Activated CD8-positive, alpha-beta memory T cell treated with anti-CD3 and anti-CD28 coated beads, Interleukin-2, amount 50 U/mL, for 1 hour (primary cell): Measurements from ENCODE around the gene CNOT4.
"Not testable (repeated sequence)": the region's sequence is repeated elsewhere in the genome, so short reads cannot be mapped to it uniquely, and the experiment has no call there.

Source experiments
- DNase-seq: peaks from one replicate; pipeline ENCODE4 v3.0.0-alpha.2; 2020; ENCODE audit errors: extremely low read depth

The CNOT4 gene

DNA sequence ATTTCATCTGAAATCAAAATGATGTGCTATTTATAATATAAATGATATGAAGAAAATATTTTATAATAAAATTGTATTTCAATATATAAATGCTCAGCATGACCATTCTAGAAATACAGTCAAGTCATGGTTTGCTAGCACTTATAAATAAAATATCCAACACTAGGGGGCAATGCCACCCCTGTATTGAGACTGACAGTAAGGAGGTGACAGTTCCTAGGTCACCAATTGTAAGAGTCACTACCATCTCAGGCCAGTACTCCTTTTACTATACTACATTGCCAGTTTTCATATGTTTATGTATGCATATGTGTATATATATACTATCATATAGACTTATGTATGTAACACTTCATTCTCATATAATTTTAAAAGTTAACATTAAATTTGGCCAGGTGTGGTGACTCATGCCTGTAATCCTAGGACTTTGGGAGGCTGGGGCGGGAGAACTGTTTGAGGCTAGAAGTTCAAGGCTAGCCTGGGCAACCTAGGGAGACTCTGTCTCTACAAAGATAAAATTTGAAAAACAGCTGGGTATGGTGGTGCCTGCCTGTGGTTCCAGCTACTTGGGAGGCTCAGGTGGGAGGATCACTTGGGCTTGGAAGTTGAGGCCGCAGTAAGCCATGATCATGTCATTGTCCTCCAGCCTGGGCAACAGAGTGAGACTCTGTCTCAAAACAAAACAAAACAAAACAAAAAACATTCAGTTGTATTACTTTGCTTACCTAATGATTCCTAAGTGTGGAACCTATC lies 2.4 kb upstream of the CNOT4 start:
- DNase-seq, result no peak

DNA sequence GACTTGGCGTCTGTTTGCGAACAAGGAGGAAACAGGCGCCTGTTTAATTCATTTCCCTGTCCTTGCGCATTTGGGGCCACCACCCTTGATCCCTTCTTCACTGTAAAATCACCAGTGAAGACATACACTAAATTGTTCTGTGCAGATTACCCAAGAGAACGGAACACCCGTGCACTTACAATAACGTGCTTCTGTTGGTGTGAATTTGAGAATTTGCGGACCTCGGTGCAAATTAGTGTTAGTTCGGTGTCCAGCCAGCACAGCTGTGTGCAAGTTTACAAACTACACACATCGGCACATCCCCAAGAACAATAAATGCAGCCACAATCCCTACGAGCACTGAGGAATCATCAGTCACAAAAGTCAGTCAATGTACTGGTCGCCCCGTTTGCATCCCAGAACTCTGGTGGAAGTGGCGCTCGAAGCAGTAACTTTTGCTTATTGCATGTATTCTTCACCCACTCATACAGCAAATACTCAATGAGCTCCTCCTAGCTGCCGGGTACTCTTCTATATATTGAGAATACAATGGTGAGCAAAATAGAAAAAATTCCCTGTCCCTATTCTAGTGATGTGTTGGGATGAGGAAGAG lies 786 bp upstream of the CNOT4 start:
- DNase-seq, result no peak

DNA sequence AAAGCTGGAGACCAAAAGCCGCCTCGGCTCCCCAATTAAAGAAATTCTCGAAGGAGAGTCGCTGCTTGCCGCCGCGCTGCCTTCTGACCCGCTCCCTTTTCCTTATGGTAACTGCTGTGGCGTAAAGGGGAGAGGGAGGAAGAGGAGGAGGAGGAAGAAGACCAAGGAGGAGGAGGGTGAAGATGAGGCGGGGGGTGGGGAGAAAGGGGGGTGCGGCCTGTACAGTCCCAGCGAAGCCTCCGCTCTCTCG lies 388 bp downstream of the CNOT4 start:
- no peak for DNase-seq

DNA sequence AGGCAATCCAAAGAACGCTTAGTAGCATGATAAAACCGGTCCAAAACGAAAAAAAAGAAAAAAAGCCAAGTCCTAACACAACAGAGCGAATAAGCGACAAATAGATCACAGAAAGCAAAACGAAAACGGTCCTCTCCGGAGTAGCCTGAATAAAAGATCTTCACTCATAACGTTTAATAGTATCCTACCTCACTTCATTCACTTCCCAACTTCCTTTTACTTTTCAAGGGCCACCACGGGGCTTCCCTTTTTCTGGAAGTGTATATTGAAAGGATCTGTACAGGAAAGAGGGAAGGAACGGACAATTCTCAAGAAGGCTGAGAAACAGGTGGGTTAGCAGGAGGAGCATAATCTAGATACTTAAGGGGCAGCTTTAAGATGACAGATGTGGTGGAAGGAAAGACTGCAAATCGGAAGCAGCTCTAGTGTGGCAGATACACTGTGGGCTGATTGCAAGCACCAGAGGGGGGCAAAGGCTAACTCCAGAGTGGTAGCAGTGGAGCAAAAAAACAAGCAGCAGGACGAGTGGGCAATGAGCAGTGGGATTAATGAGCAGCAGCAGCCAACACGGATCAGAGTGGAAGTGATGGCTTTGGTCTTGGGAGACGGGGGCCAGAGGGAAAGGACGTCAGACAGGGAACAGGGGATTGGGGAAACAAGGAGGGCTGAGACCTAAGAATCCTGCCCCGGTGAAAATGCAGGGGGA lies 866 bp downstream of the CNOT4 start:
- no peak for DNase-seq

DNA sequence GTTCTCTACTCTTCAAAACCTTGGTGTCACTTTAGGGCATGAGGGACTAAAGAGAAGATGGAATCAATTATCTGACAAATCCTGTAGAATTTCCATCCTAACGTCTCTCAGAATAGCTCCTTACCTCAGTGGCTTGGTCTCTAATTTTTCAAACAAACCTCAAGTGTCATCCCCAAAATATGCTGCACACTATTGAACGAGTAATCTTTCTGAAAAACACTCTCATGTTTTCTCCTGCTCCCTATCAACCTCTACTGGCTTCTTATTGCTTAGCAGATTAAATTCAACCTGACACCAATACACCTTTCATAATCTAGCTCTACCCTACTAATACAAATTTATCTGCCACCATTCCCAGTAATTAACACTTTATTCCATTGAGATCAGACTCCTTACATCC lies 8.5 kb downstream of the CNOT4 start:
- no peak for DNase-seq

DNA sequence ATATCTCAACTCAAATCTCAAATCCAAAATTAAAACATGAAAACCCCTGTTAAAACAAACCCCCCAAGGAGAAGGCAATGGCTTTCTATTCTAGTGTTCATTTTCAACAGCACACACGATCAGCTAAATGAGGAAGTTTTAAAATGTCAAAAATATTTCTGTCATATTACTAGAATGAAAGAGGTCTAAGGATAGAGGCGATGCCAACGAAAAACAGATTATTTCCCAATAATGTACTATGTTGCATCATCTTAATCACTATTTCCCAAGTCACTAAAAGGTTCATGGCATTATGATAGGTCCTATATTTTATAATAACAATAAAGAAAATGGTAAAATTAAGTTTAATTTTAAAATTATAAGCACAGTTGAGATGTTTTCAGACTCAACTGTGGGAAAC lies 10.1 kb downstream of the CNOT4 start:
- DNase-seq, result no peak

DNA sequence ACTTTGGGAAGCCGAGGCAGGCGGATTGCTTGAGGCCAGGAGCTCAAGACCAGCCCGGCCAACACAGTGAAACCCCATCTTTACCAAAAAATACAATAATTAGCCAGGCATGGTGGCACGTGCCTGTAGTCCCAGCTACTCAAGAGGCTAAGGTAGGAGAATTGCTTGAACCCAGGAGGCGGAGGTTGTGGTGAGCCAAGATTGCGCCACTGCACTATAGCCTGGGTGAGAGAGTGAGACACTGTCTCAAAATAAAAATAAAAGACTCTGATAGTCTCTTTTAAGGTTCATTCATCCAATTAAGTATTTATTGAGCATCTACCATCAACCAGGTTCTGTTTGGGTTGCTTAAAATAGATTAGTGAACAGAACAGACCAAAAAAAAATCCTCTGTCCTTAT lies 12.7 kb downstream of the CNOT4 start:
- DNase-seq, result not testable (repeated sequence)

DNA sequence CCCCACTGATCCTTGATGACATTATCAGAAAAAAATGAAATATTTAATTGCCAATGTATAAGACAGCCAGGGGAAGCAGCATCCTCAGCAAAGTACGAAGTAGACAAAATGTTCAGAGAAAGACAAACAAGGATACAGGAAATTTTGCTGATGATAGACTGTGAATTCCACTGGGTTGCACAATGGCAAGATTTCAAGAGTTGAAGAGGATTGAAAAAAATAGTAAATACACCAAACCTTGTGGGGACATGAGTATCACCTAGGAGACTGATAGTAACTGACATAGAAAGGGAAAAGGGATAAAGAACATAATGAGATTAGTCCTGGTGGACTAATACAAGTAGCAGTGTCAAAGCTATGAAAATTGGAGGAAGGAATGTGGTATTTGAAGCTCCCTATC lies 16.5 kb downstream of the CNOT4 start:
- no peak for DNase-seq

DNA sequence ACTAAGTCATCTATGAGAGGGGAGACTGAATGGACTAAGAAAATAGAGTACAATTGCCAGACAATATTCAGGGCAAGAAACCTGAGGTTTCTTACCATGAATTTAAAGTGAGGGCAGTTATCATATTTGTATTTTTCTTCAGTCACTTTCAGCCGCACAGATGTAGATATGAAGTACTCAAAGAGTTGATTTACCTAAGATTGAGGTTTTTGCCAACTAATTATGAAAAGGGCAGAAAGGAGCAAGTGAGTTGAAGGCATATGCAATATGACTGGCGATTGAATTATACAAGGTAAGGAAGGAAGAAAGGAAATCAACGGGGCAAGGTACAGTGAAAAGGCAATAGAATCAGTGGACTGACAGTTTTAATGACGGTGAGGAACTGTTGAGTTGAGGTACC lies 17.8 kb downstream of the CNOT4 start:
- no peak for DNase-seq

DNA sequence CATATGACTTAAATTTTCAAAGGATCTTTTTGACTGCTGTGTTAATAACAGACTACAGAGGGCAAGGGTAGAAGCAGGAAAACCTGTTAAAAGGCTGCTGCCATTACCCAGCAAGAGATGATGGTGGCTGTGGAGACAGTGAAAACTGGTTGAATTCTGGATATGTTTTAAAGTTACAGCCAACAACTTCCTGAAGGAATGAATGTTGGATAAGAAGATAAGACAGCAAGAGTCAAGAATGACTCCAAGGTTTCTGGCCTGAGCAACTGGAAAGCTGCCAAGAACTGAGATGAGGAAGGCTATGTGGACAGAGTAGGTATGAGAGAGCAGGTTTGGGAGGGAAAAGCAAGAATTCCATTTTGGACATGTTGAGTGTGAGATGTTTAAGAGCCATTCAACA lies 19.1 kb downstream of the CNOT4 start:
- DNase-seq, result no peak

DNA sequence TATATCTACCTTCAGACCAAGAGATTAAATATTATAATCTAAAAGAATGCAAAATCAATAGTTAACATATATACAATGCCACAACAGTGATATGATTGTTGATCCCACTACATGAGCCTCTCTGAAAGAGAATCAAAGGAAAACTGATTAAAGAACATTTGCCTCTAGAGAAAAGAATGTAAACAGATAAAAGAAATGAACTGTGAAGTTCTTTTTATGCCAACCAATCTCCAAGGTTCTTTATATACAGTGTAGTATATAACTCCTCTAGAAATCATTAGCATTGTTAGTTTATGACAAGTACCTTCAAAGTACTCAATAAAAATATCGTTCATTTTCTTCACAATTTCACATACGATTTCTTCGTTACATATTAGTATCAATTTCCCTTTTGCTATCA lies 20.1 kb downstream of the CNOT4 start:
- DNase-seq, result no peak

DNA sequence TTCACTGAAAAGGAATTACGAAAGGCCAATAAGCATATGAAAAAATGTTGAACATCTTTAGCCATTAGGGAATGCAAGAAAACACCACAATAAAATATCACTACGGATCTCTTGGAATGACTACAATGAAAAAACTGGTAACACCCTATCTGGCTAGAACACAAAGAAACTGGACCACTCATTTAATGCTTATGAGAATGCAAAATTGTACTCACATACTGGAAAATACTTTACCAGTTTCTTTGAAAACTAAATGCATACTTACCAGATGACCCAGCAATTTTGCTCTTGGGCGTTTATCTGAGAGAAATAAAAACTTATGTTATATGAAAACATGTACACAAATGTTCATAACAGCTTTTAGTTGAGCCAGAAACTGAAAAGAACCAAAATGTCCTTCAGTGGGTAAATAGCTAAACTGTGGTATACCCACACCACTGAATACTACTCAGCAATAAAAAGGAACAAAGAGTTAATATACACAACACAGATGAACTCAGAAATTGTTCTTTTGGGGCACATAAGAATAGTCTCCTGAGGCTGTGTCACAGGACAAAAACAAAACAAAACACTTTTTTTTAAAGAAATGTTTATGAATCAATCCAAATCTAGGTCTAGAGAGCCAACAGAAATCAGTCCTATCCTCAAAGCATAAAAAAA lies 23.5 kb downstream of the CNOT4 start:
- no peak for DNase-seq

DNA sequence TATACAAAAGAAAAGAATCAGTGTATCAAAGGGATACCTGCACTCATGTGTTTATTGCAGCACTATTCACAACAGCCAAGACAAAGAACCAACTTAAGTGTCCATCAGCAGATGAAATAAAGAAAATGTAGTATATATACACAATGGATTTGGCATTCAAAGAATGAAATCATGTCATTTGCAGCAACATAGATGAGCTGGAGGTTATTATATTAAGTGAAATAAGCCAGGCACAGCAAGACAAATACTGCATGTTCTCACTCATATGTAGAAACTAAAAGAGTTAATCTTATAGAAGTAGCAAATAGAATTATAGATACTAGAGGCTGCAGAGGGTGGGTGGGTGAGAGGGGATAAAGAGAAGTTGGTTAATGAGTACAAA lies 28.3 kb downstream of the CNOT4 start:
- DNase-seq, result no peak

DNA sequence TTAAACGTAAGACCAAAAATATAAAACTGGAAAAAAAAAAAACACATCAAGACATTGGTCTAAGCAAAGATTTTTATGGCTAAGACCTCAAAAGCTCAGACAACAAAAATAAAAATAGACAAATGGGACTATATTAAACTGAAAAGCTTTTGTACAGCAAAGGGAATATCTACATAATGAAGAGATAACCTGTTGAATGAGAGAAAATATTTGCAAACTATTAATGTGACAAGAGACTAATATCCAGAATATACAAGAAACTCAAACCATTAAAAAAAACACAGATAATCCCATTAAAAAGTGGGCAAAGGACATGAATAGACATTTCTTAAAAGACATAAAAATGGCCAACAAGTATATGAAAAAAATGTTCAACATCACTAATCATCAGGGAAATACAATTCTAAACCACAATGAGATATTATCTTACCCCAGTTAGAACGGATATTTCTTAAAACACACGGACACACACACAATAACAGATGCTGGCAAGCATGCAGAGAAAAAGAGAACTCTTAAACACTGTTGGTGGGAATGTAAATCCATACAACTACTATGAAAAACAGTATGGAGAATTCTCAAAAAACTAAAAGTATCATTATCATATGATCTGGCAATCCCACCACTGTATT lies 28.8 kb downstream of the CNOT4 start:
- DNase-seq, result no peak

DNA sequence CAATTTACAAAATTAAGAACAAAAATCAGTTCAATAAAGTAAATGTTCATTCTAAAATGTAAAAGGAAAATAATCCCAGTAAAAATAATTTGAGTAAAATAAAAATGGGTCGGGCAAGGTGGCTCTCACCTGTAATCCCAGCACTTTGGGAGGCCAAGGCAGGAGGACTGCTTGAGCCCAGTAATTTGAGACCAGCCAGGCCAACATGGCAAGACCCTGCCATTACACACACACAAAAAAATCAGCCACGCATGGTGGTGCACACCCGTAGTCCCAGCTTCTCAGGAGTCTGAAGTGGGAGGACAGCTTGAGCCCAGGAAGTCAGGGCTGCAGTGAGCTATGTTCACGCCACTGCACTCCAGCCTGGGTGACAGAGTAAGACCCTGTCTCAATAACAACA lies 34.4 kb downstream of the CNOT4 start:
- DNase-seq, result no peak

DNA sequence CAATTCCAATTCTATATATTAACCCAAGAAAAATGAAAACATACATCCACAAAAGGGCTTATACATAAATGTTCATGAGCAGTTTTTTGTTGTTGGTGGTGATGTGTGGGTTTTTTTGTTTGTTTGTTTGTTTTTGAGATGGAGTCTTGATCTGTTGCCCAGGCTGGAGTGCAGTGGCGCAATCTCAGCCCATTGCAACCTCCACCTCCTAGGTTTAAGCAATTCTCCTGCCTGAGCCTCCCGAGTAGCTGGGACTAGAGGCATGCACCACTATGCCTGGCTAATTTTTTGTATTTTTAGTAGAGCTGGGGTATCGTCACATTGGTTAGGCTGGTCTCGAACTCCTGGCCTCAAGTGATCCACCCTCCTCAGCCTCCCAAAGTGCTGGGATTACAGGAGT lies 40.2 kb downstream of the CNOT4 start:
- DNase-seq, result not testable (repeated sequence)

DNA sequence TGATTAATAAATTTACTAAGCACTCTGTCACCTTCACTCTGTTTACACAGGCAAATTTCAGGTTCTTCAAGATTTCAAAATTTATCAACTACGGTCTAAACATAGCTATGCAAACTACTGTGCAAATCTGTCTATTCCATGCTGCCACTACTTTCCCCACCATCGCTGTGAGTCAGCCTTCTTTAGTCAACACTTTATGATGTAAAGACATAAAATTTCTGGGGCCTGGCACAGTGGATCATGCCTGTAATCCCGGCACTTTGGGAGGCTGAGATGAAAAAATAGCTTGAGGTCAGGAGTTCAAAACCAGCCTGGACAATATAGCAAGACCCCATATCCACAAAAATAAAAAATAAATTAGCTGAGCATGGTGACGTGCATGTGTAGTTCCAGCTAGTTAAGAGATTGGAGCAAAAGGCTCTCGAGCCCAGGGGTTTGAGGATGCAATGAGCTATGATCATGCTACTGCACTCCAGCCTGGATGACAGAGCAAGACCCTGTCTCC lies 42.6 kb downstream of the CNOT4 start:
- DNase-seq, result no peak

DNA sequence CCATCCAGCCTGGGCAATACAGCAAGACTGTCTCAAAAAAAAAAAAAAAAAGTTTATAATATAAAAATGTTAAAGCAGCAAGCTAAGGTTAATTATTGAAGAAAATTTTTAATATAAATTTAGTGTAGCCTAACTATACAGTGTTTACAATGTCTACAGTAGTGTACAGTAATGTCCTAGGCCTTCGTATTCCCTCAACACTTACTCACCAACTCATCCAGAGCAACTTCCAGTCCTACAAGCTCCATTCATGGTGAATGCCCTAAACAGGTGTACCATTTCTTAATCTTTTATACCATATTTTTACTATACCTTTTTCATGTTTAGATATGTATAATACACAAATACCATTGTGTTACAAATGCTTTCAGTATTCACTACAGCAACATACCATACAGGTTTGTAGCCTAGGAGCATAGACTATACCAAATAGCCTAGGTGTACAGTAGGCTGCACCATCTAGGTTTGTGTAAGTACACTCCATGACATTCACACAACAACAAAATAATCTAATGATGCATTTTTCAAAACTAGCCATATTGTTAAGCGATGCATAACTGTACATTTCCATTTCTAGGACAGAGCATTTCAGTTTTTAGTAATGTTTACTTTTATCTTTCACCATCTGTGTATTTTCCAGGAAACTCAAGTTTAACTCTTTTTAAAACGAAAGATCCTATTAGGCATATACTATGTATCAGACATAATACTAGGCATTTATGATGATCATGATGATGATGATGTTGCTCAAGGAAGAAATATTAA lies 43.3 kb downstream of the CNOT4 start:
- DNase-seq, result no peak

DNA sequence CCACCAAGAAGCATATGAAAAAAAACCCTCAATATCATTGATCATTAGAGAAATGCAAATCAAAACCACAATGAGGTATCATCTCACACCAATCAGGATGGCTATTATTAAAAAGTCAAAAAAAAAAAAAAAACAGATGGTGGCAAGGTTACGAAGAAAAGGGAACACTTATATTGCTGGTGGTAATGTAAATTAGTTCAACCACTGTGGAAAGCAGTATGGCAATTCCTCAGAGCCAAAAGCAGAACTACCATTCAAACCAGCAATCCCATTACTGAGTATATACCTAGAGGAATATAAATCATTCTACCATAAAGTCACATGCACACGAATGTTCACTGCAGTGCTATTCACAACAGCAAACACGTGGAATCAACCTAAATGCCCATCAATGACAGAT lies 46.0 kb downstream of the CNOT4 start:
- DNase-seq, result no peak

DNA sequence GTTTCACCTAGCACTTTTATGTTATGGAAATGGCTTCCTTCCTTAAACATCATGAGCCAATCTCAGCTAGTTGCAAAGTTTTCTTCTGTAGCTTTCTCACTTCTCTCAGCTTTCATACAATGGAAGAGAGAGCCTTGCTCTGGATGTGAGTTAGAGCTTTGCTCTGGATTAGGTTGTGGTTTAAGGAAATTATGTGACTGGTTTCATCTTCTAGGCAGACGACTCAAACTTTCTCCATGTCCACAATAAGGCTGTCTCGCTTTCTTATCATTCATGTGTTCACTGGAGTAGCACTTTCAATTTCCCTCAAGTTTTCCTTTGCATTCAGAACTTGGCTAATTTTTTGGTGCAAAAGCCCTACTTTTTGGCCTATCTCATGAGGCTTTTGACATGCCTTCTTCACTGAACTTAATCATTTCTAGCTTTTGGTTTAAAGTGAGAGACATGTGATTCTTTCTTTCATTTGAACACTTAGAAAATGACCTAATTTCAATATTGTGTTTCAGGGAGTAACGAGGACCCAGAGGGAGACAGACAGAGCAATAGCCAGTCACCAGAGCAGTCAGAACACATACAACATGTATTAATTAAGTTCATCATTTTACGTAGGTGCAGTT lies 49.8 kb downstream of the CNOT4 start:
- DNase-seq, result no peak

DNA sequence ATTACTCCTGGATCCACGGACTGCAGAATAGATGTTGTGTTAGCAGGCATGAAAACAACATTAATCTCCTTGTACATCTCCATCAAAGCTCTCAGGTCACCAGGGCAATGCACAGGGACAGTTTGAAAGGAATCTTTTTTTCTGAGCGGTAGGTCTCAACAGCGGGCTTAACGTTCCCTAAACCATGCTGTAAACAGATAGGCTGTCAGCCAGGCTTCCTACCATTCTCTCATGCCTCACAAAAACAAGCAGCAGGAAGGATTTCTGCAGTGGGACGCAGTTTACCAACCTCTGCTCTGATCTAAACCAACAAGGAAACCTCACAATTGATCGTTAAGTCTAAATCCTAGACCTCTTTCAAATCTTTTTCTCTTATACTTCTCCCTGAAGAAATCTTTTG lies 50.8 kb downstream of the CNOT4 start:
- DNase-seq, result no peak
